SK-N-MC (cell line): ENCODE results near the gene ANK3.

Experiments used
- EZH2 ChIP-seq: fragments of 200-600 bp; sonication (generic); IDR thresholded peaks from one replicate; pipeline ENCODE4 v1.6.1; 2017; ENCODE audit warnings: antibody characterized with exemption
- FOXP2 ChIP-seq: optimal IDR thresholded peaks from 2 replicates; pipeline ENCODE3; 2011; ENCODE audit warnings: mild to moderate bottlenecking, moderate library complexity; ENCODE audit not compliant: insufficient read depth; ENCODE audit errors: extremely low read length, control extremely low read depth
- POLR2AphosphoS5 ChIP-seq: IDR thresholded peaks from 2 replicates; pipeline ENCODE4 v1.6.1; 2012; ENCODE audit warnings: mild to moderate bottlenecking, low read depth, low read length, borderline replicate concordance

DNA sequence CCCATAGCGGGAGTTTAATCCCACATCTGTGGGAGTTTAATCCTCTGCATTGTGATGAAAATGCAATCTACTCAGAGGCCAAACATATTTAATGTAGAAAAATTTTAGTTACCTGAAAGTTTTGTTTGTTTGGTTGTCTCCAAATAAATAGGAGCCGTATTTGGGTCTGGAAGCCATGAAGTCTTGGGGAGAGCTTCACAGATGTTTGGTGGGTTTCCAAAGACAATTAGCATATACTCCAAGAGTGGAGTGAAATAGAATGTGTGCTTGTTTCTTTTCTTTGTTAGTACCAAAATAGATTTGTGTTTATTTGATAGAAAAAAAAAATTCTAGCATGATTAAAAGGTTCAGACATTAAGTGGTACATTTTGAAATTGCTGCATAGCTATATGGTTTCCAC, 50.9 kb downstream of the ANK3 start:
- TF ChIP-seq EZH2 (no peak), POLR2AphosphoS5 (no peak), FOXP2 (no peak)
